ENCODE results near the gene CNNM4. TPM values are rescaled to one million over a fixed set of nuclear protein-coding genes. Genes with fewer than 3 reads are reported as not detected.

Gene CNNM4
- polyA plus RNA-seq, 1 of the 3 experiments (the other 2 are of a cell fraction) = 5.5 TPM

DNA sequence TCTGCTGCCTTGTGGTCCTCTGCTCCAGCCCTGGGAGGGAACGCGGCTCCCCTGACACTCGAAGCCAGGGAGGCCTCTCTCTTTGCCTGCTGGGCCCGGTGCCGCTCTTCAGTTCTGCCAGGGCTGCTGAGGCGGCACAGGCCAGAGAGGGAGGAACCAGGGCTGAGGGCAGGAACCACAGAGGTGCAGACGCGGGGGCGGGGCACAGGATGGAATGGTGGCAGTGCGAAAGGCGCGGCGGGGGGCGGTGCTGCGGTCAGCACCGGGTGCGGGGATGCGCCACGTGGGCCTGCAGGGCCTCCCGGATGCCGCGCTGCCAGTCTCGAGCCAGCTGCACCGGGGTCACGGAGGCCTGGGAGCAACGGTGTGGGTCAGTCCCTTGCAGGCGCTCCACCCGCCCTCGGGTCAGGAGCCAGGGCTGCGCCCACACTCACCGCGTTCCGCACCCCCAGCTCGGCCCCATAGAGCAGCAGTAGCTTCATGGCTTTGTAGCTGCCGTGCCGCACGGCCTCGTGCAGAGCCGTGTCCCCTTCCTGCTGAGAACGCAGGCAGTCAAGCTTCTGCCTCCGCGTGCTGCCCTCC, 78.7 kb downstream of the CNNM4 start:
- ChIA-PET CTCF (interaction anchor here (0.6 to 1.8 kb wide), 3 partner anchors 20 to 112 kb away, joined by 3 to 6 read pairs (median 3); no protein-coding TSS in a partner anchor), POLR2A (no interaction called here)
- peaks cover 3 to 15% of the 10 kb centered on the region in 2 experiments for H3K36me3 ChIP-seq (replicated peaks in 1 of 2; ENCODE audit: control insufficient read depth in 1 of 2, insufficient read depth in 2 of 2, low read length in 1 of 2)
- no peaks in the 10 kb centered on the region for H3K79me2 ChIP-seq (ENCODE audit: insufficient read depth)
- no peak for DNase-seq
- H3K27ac ChIP-seq (ENCODE audit: low read depth in 2 of 2, low read length in 1 of 2) = no peak overlapping the region
- H3K27me3 ChIP-seq (ENCODE audit: insufficient read depth) = no peaks in the 10 kb centered on the region
- H4K20me1 ChIP-seq (ENCODE audit: insufficient read depth) = no peaks in the 10 kb centered on the region
- no peak overlapping the region for H3K4me2 ChIP-seq
- H3K9me2 ChIP-seq = no peaks in the 10 kb centered on the region
- no peak overlapping the region for H3K4me3 ChIP-seq (ENCODE audit: low read depth in 2 of 2, low read length in 1 of 2)
- TF ChIP-seq TCF12 (IDR thresholded peaks at IDR 0.05) (no peak), TEAD4 (IDR thresholded peaks at IDR 0.05; ENCODE audit: borderline replicate concordance, insufficient read depth) (no peak), CHD2 (IDR thresholded peaks at IDR 0.05; ENCODE audit: low read length, partially characterized antibody) (no peak), EP300 (IDR thresholded peaks at IDR 0.05; ENCODE audit: borderline replicate concordance in 1 of 2, low read depth in 1 of 2, low read length in 1 of 2) (no peak), FOXJ3 (CRISPR knock-in tag; IDR thresholded peaks at IDR 0.05) (no peak), RXRA (IDR thresholded peaks at IDR 0.05; ENCODE audit: borderline replicate concordance, low read depth) (no peak)
- TF ChIP-seq, protein P1, sequence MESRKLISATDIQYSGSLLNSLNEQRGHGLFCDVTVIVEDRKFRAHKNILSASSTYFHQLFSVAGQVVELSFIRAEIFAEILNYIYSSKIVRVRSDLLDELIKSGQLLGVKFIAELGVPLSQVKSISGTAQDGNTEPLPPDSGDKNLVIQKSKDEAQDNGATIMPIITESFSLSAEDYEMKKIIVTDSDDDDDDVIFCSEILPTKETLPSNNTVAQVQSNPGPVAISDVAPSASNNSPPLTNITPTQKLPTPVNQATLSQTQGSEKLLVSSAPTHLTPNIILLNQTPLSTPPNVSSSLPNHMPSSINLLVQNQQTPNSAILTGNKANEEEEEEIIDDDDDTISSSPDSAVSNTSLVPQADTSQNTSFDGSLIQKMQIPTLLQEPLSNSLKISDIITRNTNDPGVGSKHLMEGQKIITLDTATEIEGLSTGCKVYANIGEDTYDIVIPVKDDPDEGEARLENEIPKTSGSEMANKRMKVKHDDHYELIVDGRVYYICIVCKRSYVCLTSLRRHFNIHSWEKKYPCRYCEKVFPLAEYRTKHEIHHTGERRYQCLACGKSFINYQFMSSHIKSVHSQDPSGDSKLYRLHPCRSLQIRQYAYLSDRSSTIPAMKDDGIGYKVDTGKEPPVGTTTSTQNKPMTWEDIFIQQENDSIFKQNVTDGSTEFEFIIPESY (IDR thresholded peaks at IDR 0.05; ENCODE audit: borderline replicate concordance, low read depth) = no peak
- TF ChIP-seq, protein P2, sequence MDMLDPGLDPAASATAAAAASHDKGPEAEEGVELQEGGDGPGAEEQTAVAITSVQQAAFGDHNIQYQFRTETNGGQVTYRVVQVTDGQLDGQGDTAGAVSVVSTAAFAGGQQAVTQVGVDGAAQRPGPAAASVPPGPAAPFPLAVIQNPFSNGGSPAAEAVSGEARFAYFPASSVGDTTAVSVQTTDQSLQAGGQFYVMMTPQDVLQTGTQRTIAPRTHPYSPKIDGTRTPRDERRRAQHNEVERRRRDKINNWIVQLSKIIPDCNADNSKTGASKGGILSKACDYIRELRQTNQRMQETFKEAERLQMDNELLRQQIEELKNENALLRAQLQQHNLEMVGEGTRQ (IDR thresholded peaks at IDR 0.05; ENCODE audit: borderline replicate concordance, low read depth, low read length) = no peak
- TF ChIP-seq, protein P3, sequence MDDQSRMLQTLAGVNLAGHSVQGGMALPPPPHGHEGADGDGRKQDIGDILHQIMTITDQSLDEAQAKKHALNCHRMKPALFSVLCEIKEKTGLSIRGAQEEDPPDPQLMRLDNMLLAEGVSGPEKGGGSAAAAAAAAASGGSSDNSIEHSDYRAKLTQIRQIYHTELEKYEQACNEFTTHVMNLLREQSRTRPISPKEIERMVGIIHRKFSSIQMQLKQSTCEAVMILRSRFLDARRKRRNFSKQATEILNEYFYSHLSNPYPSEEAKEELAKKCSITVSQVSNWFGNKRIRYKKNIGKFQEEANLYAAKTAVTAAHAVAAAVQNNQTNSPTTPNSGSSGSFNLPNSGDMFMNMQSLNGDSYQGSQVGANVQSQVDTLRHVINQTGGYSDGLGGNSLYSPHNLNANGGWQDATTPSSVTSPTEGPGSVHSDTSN (IDR thresholded peaks at IDR 0.05) = no peak
- H3K9me3 ChIP-seq = no peaks in the 10 kb centered on the region
- H3K9ac ChIP-seq = no peak overlapping the region
- H3K4me1 ChIP-seq (ENCODE audit: control insufficient read depth in 1 of 2, insufficient read depth in 2 of 2, low read depth in 1 of 2, low read length in 1 of 2) = peaks cover 0 to 7% of the 10 kb centered on the region in 2 experiments; a peak in 1 of 4 replicates
- no peak overlapping the region for H2AFZ ChIP-seq (ENCODE audit: low read depth)
- no peaks in the 10 kb centered on the region for H3F3A ChIP-seq (replicated peaks; ENCODE audit: insufficient read depth)
- WGBS (ENCODE audit: low lambda C conversion rate) = 96% methylated on average over 15 of the region's 42 CpGs

DNA sequence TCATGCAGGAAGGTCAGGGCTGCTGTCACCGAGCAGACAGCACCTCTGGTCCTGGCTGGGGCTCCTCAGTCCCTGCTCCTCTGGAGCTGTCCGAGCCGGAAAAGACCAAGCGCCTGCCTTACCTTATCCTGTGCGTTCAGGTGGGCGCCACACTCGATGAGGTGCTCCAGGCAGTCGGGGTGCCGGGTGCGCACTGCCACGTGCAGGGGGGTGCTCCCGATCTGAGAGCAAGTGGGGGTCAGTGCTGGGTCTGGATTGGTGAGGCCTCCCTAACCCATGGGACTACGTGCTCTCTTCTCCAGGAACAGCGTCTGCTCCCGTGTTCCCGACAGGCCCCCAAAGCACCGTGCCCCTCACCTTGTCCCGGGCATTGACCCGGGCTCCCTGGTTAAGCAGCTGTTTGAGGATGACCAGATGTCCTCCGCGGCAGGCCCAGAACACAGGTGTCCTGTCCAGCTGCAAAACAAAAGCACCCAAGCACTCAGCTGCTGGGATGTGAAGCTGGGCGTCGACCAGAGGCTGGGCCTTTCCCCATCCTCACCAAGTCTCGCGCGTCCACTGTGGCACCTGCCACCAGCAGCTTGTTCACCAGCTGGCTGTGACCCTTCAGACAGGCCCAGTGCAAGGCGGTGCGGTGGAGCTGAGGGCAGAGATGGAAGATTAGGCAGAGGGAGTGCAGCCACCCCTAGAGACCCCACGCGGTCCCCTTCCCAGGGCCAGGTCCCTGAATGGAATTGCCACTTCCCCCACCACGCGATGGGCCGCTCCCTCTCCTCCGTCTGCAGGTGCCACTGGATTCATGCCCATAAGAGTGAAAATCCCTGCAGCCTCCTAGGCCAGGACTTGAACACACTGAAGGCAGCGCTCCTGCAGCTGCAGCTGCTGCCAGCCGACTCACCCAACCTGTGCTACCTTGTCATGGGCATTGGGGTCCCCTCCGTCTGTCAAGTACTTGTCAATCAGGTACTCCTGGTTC, 79.5 kb downstream of the CNNM4 start:
- Histone ChIP-seq H3K4me3 (ENCODE audit: low read depth in 2 of 2, low read length in 1 of 2) (no peak overlapping the region), H3K4me1 (ENCODE audit: control insufficient read depth in 1 of 2, insufficient read depth in 2 of 2, low read depth in 1 of 2, low read length in 1 of 2) (peaks cover 0 to 7% of the 10 kb centered on the region in 2 experiments; a peak in 1 of 4 replicates), H3F3A (replicated peaks; ENCODE audit: insufficient read depth) (no peaks in the 10 kb centered on the region), H3K27me3 (ENCODE audit: insufficient read depth) (no peaks in the 10 kb centered on the region), H3K9me2 (no peaks in the 10 kb centered on the region), H3K27ac (ENCODE audit: low read depth in 2 of 2, low read length in 1 of 2) (no peak overlapping the region), H2AFZ (ENCODE audit: low read depth) (no peak overlapping the region), H3K36me3 (replicated peaks in 1 of 2; ENCODE audit: control insufficient read depth in 1 of 2, insufficient read depth in 2 of 2, low read length in 1 of 2) (peaks cover 0 to 8% of the 10 kb centered on the region in 2 experiments), H3K79me2 (ENCODE audit: insufficient read depth) (no peaks in the 10 kb centered on the region), H4K20me1 (ENCODE audit: insufficient read depth) (no peaks in the 10 kb centered on the region), H3K4me2 (no peak overlapping the region), H3K9ac (no peak overlapping the region), H3K9me3 (no peaks in the 10 kb centered on the region)
- ChIA-PET CTCF (interaction anchor here (0.6 to 1.8 kb wide), 3 partner anchors 19 to 111 kb away, joined by 3 to 6 read pairs (median 3); no protein-coding TSS in a partner anchor), POLR2A (no interaction called here)
- TF ChIP-seq MXI1 (IDR thresholded peaks at IDR 0.05; ENCODE audit: low read depth, low read length) (no peak), RXRA (IDR thresholded peaks at IDR 0.05; ENCODE audit: borderline replicate concordance, low read depth) (no peak), RCOR1 (IDR thresholded peaks at IDR 0.05; ENCODE audit: low read length) (no peak), EZH2phosphoT487 (IDR thresholded peaks at IDR 0.05; ENCODE audit: borderline replicate concordance, low read depth) (no peak)
- WGBS (ENCODE audit: low lambda C conversion rate) = 95% methylated on average over 19 of the region's 37 CpGs
- DNase-seq = no peak
